ENCODE data around the gene ERP27.
A peak's percentile ranks its signal among the peaks of the same experiment; 100 is the strongest.

The ERP27 gene

DNA sequence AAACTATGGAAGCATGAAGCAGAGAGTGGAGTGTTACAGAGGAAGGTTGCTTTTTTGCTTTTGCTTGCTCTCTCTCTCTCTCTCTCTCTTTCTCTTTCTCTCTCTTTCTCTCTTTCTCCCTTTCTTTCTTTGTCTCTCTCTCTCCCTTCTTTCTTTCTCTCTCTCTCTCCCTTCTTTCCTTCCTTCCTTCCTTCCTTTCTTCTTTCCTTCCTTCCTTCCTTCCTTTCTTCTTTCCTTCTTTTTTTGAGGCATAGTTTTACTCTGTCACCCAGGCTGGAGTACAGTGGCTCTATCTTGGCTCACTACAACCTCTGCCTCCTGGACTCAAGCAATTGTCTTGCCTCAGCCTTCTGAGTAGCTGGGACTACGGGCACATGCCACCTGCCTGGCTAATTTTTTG lies 15.4 kb upstream of the ERP27 start:
- H3K9me3 ChIP-seq (ENCODE audit: insufficient read depth, low read length): no peaks in the 10 kb centered on the region
- H3K27me3 ChIP-seq (ENCODE audit: insufficient read depth, insufficient read length): no peaks in the 10 kb centered on the region
- no peak overlapping the region for H3K4me3 ChIP-seq (ENCODE audit: insufficient read length, low read depth)
- no peak overlapping the region for H3K9ac ChIP-seq (ENCODE audit: insufficient read length, low read depth)
- H3K36me3 ChIP-seq (ENCODE audit: insufficient read depth, insufficient read length, low read length): no peaks in the 10 kb centered on the region
- TF ChIP-seq ZNF274 (IDR thresholded peaks at IDR 0.05; ENCODE audit: low read depth, low read length) (no peak), YY1 (IDR thresholded peaks at IDR 0.05; ENCODE audit: insufficient read depth, insufficient read length) (no peak), SUZ12 (IDR thresholded peaks at IDR 0.05; ENCODE audit: extremely low read depth, insufficient read depth, insufficient read length) (no peak)
- no peak for DNase-seq (ENCODE audit: low read depth, low spot score)
- H3K4me1 ChIP-seq (ENCODE audit: insufficient read depth, insufficient read length): no peaks in the 10 kb centered on the region

DNA sequence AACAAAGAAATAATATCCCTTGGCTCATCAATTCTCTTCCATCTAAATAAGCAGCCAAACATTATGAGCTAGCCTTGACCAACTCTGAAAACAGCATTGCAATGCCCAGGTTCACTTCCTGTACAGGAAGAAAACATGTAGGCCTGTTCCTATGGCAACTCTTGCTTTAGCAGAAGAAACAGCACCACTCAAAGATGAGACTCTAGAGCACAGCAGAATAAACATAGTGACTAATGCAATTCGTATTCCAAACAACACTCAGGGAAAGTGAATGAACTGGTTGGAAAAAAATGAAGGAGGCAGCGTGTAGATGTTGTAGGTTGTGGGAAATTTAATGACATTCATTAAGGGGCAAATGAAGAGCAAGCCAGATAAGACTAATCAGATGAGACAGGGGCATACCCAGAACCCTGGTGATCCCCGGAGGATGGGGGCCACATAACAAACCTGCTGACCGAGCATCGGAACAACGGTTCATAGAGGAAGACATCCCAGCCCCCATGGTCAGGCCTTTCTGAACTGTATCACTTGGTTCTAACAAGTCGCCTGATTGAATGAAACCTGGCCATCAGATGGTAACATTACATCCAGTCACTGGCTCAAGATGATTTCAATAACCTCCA lies 14.1 kb upstream of the ERP27 start:
- H3K27me3 ChIP-seq (ENCODE audit: insufficient read depth, insufficient read length): no peaks in the 10 kb centered on the region
- H3K4me1 ChIP-seq (ENCODE audit: insufficient read depth, insufficient read length): no peaks in the 10 kb centered on the region
- TF ChIP-seq SUZ12 (IDR thresholded peaks at IDR 0.05; ENCODE audit: extremely low read depth, insufficient read depth, insufficient read length): no peak
- no peak for TF ChIP-seq ZNF274 (IDR thresholded peaks at IDR 0.05; ENCODE audit: low read depth, low read length)
- TF ChIP-seq YY1 (IDR thresholded peaks at IDR 0.05; ENCODE audit: insufficient read depth, insufficient read length): no peak
- H3K9me3 ChIP-seq (ENCODE audit: insufficient read depth, low read length): no peaks in the 10 kb centered on the region
- no peak overlapping the region for H3K4me3 ChIP-seq (ENCODE audit: insufficient read length, low read depth)
- DNase-seq (ENCODE audit: low read depth, low spot score): no peak
- H3K36me3 ChIP-seq (ENCODE audit: insufficient read depth, insufficient read length, low read length): no peaks in the 10 kb centered on the region
- no peak overlapping the region for H3K9ac ChIP-seq (ENCODE audit: insufficient read length, low read depth)

DNA sequence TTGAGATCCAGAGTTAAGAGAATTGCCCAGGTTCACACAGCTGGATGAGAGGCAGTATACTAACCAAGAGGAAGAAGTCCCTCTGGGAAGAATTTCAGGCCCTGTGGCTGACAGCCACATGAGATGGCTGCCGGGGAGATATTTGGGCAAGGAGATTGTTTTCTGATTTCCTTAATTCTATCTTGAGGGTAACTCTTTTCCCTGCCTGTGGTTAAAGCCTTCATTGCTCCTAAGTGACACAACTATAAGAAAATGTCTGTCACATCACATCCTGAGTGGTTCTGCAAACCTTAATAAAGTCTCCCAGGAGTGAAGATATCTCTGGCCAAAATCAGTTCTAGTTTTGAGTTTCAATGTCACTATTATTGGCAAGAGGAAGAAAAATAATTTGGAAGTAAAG lies 13.5 kb upstream of the ERP27 start:
- no peaks in the 10 kb centered on the region for H3K9me3 ChIP-seq (ENCODE audit: insufficient read depth, low read length)
- TF ChIP-seq SUZ12 (IDR thresholded peaks at IDR 0.05; ENCODE audit: extremely low read depth, insufficient read depth, insufficient read length): no peak
- TF ChIP-seq ZNF274 (IDR thresholded peaks at IDR 0.05; ENCODE audit: low read depth, low read length): no peak
- no peak for TF ChIP-seq YY1 (IDR thresholded peaks at IDR 0.05; ENCODE audit: insufficient read depth, insufficient read length)
- no peaks in the 10 kb centered on the region for H3K36me3 ChIP-seq (ENCODE audit: insufficient read depth, insufficient read length, low read length)
- H3K9ac ChIP-seq (ENCODE audit: insufficient read length, low read depth): no peak overlapping the region
- no peak overlapping the region for H3K4me3 ChIP-seq (ENCODE audit: insufficient read length, low read depth)
- H3K27me3 ChIP-seq (ENCODE audit: insufficient read depth, insufficient read length): no peaks in the 10 kb centered on the region
- no peak for DNase-seq (ENCODE audit: low read depth, low spot score)
- no peaks in the 10 kb centered on the region for H3K4me1 ChIP-seq (ENCODE audit: insufficient read depth, insufficient read length)

DNA sequence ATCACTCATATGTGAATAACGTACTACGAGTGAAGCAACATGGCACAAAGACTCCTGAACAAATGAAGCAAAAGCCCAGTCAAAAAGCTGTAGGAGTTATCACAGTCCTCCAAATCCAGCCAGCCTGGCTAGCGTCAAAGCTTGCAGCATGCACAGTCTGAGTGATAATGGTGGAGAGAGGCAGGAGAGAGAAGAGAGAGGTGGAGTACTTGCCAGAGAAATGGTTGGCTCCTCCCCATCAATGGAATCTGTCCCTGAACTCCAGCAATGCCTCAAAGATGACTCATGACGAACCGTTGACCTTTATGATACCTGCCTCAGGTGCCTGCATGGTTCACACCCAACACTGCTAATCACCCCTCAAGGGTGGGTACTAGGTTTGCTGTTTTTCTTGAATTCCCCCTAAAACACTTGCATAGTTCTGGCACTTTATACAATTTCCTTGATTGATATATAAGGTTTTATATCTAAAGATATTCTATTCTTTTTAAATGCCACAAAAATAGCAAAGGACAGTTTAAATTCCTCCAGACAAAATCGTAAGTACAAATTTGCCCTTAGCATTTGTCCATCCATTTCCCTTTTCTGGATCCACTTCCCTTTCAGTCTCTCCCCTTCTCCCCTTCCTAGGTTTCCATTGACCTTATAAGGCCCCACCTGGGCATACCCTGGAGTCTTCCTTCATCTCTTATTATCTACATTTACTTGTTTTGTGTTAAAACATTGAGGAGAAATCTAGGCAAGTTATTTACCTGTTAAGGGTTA lies 12.8 kb upstream of the ERP27 start:
- no peaks in the 10 kb centered on the region for H3K4me1 ChIP-seq (ENCODE audit: insufficient read depth, insufficient read length)
- DNase-seq (ENCODE audit: low read depth, low spot score): peak; percentile 54
- no peaks in the 10 kb centered on the region for H3K27me3 ChIP-seq (ENCODE audit: insufficient read depth, insufficient read length)
- no peaks in the 10 kb centered on the region for H3K36me3 ChIP-seq (ENCODE audit: insufficient read depth, insufficient read length, low read length)
- no peaks in the 10 kb centered on the region for H3K9me3 ChIP-seq (ENCODE audit: insufficient read depth, low read length)
- TF ChIP-seq SUZ12 (IDR thresholded peaks at IDR 0.05; ENCODE audit: extremely low read depth, insufficient read depth, insufficient read length): no peak
- no peak for TF ChIP-seq YY1 (IDR thresholded peaks at IDR 0.05; ENCODE audit: insufficient read depth, insufficient read length)
- TF ChIP-seq ZNF274 (IDR thresholded peaks at IDR 0.05; ENCODE audit: low read depth, low read length): no peak
- no peak overlapping the region for H3K9ac ChIP-seq (ENCODE audit: insufficient read length, low read depth)
- H3K4me3 ChIP-seq (ENCODE audit: insufficient read length, low read depth): no peak overlapping the region

DNA sequence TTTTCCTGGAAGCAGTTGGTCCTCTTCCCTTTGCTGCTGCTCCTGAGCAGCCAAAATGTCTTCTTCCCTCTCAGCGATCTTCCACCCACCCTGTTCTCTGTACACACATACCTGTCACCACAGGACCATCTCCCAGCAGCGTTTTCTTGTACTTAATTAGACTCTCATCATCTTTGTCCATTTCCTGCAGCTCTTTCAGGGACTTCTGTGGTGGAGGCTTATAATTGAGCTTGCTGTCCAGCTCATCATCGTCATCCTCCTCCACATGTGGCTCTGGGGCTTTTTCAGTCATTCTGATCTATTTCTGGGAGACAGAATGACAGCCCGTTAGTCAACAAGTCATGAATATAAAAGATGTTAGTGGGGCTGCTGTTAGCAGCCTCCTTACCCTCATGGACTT lies 12.1 kb upstream of the ERP27 start:
- TF ChIP-seq SUZ12 (IDR thresholded peaks at IDR 0.05; ENCODE audit: extremely low read depth, insufficient read depth, insufficient read length): no peak
- no peak for TF ChIP-seq ZNF274 (IDR thresholded peaks at IDR 0.05; ENCODE audit: low read depth, low read length)
- TF ChIP-seq YY1 (IDR thresholded peaks at IDR 0.05; ENCODE audit: insufficient read depth, insufficient read length): no peak
- no peaks in the 10 kb centered on the region for H3K36me3 ChIP-seq (ENCODE audit: insufficient read depth, insufficient read length, low read length)

DNA sequence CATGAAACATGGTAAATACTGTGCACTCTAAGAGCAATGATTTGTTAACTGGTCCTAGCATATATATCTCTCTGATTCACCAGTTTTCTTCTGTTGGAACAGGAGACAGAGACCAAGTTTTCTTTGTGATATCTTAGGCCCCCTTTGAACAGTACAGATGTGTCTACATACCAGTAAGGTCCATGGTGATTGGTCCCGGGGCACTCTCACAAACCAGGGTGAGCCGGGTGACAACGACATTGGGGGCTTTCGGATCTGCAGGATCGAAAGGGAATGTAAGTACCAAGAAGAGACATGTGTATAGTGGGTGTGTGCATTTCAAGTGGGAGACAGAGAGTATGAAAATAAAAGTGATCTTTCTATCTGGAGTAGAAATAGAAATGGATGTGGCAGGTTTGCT lies 11.3 kb upstream of the ERP27 start:
- DNase-seq (ENCODE audit: low read depth, low spot score): no peak
- Histone ChIP-seq H3K4me1 (ENCODE audit: insufficient read depth, insufficient read length) (no peaks in the 10 kb centered on the region), H3K9ac (ENCODE audit: insufficient read length, low read depth) (no peak overlapping the region), H3K36me3 (ENCODE audit: insufficient read depth, insufficient read length, low read length) (no peaks in the 10 kb centered on the region), H3K27me3 (ENCODE audit: insufficient read depth, insufficient read length) (no peaks in the 10 kb centered on the region), H3K4me3 (ENCODE audit: insufficient read length, low read depth) (no peak overlapping the region), H3K9me3 (ENCODE audit: insufficient read depth, low read length) (no peaks in the 10 kb centered on the region)
- TF ChIP-seq SUZ12 (IDR thresholded peaks at IDR 0.05; ENCODE audit: extremely low read depth, insufficient read depth, insufficient read length) (no peak), YY1 (IDR thresholded peaks at IDR 0.05; ENCODE audit: insufficient read depth, insufficient read length) (no peak), ZNF274 (IDR thresholded peaks at IDR 0.05; ENCODE audit: low read depth, low read length) (no peak)

More for the DNA sequence above, 12.1 kb upstream of the ERP27 start:
- Histone ChIP-seq H3K4me3 (ENCODE audit: insufficient read length, low read depth) (no peak overlapping the region), H3K4me1 (ENCODE audit: insufficient read depth, insufficient read length) (no peaks in the 10 kb centered on the region), H3K27me3 (ENCODE audit: insufficient read depth, insufficient read length) (no peaks in the 10 kb centered on the region), H3K9me3 (ENCODE audit: insufficient read depth, low read length) (no peaks in the 10 kb centered on the region), H3K9ac (ENCODE audit: insufficient read length, low read depth) (no peak overlapping the region)
- no peak for DNase-seq (ENCODE audit: low read depth, low spot score)

DNA sequence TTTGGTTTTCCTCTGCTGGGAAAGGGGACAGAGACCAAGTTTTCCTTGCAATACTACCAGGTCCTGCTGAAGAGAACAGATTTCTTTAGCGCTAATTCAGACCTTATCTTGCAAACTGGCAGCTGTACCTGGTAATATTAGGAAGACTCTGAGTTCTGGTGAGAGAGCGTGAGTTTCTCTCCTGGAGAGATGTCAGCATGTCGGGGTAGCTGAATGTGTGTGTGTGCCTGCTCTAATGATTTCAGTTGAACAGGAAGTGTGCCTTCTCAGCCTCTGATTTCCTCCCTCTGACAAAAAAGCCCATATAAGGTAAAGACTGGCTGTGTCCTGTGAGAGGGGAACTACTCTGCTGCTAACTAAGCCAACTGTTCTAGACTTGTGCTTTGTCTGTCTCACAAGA lies 10.3 kb upstream of the ERP27 start:
- H3K4me1 ChIP-seq (ENCODE audit: insufficient read depth, insufficient read length): no peaks in the 10 kb centered on the region
- no peaks in the 10 kb centered on the region for H3K27me3 ChIP-seq (ENCODE audit: insufficient read depth, insufficient read length)
- no peak for TF ChIP-seq ZNF274 (IDR thresholded peaks at IDR 0.05; ENCODE audit: low read depth, low read length)
- TF ChIP-seq YY1 (IDR thresholded peaks at IDR 0.05; ENCODE audit: insufficient read depth, insufficient read length): no peak
- TF ChIP-seq SUZ12 (IDR thresholded peaks at IDR 0.05; ENCODE audit: extremely low read depth, insufficient read depth, insufficient read length): no peak
- DNase-seq (ENCODE audit: low read depth, low spot score): peak; percentile 60
- no peaks in the 10 kb centered on the region for H3K9me3 ChIP-seq (ENCODE audit: insufficient read depth, low read length)
- no peak overlapping the region for H3K4me3 ChIP-seq (ENCODE audit: insufficient read length, low read depth)
- H3K9ac ChIP-seq (ENCODE audit: insufficient read length, low read depth): no peak overlapping the region
- H3K36me3 ChIP-seq (ENCODE audit: insufficient read depth, insufficient read length, low read length): no peaks in the 10 kb centered on the region

Measured in NT2/D1 (cell line).